ENCODE measurements around the gene NDE1.
A peak's percentile ranks its signal among the peaks of the same experiment; 100 is the strongest.
"Not testable (repeated sequence)": the region's sequence is repeated elsewhere in the genome, so short reads cannot be mapped to it uniquely, and the experiment has no call there.

The NDE1 gene

GRCh38 chr16:15650698-15651171 lies 690 bp downstream of the NDE1 start:
- peak; percentile 32 for DNase-seq (ENCODE audit: low read depth)

- no peak for DNase-seq (ENCODE audit: low read depth)
These were observed 2.4 kb downstream of the NDE1 start for GRCh38 chr16:15652293-15653001.

GRCh38 chr16:15653227-15653626 lies 3.2 kb downstream of the NDE1 start:
- no peak for DNase-seq (ENCODE audit: low read depth)

- DNase-seq (ENCODE audit: low read depth), result no peak
These were observed 4.5 kb downstream of the NDE1 start for GRCh38 chr16:15654591-15654990.

DNA sequence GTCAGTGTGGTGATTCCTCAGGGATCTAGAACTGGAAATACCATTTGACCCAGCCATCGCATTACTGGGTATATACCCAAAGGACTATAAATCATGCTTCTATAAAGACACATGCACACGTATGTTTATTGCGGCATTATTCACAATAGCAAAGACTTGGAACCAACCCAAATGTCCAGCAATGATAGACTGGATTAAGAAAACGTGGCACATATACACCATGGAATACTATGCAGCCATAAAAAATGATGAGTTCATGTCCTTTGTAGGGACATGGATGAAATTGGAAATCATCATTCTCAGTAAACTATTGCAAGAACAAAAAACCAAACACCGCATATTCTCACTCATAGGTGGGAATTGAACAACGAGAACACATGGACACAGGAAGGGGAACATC lies 5.5 kb downstream of the NDE1 start:
- not testable (repeated sequence) for DNase-seq (ENCODE audit: low read depth)

- no peak for DNase-seq (ENCODE audit: low read depth)
These were observed 8.1 kb downstream of the NDE1 start for GRCh38 chr16:15658149-15658548.

GRCh38 chr16:15658556-15658955 lies 8.5 kb downstream of the NDE1 start:
- no peak for DNase-seq (ENCODE audit: low read depth)

GRCh38 chr16:15660203-15660601 lies 10.2 kb downstream of the NDE1 start:
- no peak for DNase-seq (ENCODE audit: low read depth)

GRCh38 chr16:15665107-15665506 lies 15.1 kb downstream of the NDE1 start:
- DNase-seq (ENCODE audit: low read depth), result no peak

DNA sequence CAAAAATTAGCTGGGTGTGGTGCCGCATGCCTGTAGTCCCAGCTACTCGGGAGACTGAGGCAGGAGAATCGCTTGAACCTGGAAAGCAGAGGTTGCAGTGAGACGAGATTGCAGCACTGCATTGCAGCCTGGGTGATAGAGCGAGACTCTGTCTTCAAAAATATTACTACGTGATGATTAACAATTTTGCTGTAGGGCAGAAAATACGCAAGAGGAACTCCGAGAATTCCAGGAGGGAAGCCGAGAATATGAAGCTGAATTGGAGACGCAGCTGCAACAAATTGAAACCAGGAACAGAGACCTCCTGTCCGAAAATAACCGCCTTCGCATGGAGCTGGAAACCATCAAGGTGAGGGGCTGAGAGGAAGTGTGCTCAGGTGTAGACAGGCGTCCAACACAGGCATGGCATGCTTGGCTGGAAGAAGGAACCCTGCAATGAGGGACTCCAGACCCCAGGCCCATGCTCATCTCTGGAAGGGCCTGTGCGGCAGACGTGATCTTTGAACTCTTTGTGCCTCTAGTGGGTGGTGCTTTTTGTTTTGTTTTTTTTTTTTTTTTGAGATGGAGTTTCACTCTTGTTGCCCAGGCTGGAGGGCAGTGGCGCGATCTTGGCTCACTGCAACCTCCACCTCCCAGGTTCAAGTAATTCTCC lies 17.2 kb downstream of the NDE1 start:
- DNase-seq (ENCODE audit: low read depth), result no peak

DNA sequence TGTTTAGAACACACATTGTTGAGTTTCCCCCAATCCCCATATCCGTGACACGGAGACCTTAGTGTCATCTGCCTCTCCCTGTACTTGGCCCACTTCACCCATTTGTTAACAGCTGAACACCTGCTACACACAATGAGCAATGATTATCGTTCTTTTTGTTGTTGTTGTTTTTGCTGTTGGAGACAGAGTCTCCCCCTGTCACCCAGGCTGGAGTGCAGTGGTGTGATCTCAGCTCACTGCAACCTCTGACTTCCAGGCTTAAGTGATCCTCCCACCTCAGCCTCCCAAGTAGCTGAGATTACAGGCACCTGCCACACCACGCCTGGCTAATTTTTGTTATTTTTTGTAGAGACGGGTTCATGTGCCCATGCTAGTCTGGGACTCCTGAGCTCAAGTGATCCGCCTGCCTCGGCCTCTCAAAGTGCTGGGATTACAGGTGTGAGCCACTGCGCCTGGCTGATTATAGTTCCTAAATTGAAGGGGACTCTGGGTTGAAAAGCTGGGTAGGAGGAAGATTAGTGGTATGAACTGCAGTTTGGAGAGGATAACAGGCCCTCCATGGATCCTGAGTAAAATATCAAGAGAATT lies 21.6 kb downstream of the NDE1 start:
- no peak for DNase-seq (ENCODE audit: low read depth)

DNA sequence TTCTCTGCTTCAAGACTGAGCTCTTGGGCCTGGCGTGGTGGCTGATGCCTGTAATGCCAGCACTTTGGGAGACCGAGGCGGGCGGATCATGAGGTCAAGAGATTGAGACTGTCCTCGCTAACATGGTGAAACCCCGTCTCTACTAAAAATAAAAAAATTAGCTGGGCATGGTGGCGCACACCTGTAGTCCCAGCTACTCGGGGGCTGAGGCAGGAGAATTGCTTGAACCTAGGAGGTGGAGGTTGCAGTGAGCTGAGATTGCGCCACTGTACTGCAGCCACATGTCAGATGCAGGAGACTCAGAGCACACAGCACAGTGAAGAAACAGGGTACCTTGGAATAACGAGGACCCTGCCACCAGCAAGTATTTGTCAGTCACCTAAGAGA lies 22.1 kb downstream of the NDE1 start:
- not testable (repeated sequence) for DNase-seq (ENCODE audit: low read depth)

GRCh38 chr16:15672514-15673167 lies 22.6 kb downstream of the NDE1 start:
- peak; percentile 32 for DNase-seq (ENCODE audit: low read depth)

- no peak for DNase-seq (ENCODE audit: low read depth)
These were observed 24.5 kb downstream of the NDE1 start for GRCh38 chr16:15674571-15674970.

GRCh38 chr16:15676506-15676905 lies 26.5 kb downstream of the NDE1 start:
- no peak for DNase-seq (ENCODE audit: low read depth)

DNA sequence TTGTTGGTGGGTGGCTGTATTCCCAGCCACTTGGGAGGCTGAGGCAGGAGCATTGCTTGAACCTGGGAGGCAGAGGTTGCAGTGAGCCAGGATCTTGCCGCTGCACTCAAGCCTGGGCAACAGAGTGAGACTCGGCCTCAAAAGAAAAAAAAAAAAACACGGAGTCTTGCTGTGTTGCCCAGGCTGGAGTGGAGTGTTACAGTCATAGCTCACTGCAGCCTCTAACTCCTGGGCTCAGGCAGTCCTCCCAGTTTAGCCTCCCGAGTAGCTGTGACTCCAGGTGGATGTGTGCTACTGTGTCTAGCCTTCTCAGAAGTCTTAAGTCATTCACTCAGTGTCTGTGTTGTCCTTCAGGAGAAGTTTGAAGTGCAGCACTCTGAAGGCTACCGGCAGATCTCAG lies 27.4 kb downstream of the NDE1 start:
- no peak for DNase-seq (ENCODE audit: low read depth)

- DNase-seq (ENCODE audit: low read depth), result peak; percentile 25
These were observed 32.1 kb downstream of the NDE1 start for GRCh38 chr16:15682105-15682570.

- no peak for DNase-seq (ENCODE audit: low read depth)
These were observed 36.2 kb downstream of the NDE1 start for GRCh38 chr16:15686287-15686686.

- DNase-seq (ENCODE audit: low read depth), result no peak
These were observed 39.2 kb downstream of the NDE1 start for GRCh38 chr16:15689290-15689689.

- no peak for DNase-seq (ENCODE audit: low read depth)
These were observed 40.3 kb downstream of the NDE1 start for GRCh38 chr16:15690296-15690695.

DNA sequence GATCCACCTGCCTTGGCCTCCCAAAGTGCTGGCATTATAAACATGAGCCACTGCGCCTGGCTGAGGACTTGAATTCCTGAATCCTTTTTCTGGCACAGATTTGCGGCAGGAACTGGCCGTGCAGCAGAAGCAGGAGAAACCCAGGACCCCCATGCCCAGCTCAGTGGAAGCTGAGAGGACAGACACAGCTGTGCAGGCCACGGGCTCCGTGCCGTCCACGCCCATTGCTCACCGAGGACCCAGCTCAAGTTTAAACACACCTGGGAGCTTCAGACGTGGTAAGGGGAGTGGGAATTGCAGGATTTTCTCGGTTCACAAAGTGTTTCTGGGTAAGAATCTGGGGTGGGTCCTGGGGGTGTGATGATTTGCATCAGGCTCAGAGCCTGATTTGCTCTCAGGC lies 41.0 kb downstream of the NDE1 start:
- no peak for DNase-seq (ENCODE audit: low read depth)

DNA sequence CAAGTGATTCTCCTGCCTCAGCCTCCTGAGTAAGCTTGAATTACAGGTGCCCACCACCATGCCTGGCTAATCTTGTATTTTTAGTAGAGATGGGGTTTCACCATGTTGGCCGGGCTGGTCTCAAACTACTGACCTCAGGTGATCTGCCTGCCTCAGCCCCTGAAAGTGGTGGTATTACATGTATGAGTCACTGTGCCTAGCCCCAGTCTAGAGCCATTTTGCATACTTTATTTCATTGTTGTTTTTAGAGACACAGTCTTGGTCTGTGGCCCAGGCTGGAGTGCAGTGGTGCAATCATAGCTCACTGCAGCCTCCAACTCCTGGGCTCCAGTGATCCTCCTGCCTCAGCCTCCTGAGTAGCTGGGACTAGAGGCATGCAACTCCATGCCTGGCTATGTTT lies 42.5 kb downstream of the NDE1 start:
- DNase-seq (ENCODE audit: low read depth), result not testable (repeated sequence)

DNA sequence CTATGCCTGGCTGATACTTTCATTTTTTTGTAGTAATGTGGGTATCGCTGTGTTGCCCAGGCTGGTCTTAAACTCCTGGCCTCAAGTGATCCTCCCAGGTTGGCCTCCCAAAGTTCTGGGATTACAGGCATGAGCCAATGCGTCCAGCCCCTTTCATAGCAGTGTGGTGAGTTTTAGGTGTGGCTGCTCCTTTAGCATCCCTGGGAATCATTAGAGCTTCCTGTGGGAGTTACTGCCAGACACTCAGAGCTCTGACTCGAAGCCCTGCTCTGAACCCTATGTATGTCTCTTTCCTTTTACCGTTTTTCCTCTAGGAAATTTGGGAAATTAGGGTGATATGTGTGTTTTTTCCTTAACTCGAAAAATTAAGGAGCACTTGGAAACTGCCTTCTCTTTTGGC lies 44.5 kb downstream of the NDE1 start:
- no peak for DNase-seq (ENCODE audit: low read depth)
